HepG2 (cell line): Measurements from ENCODE around the gene ZNF629. TPM values are rescaled to one million over a fixed set of nuclear protein-coding genes. Genes with fewer than 3 reads are reported as not detected.

Experiments used
- CHD4 ChIP-seq: fragments of 200-600 bp; sonication (generic); IDR thresholded peaks from 2 replicates; pipeline ENCODE4 v1.7.0; 2017; ENCODE audit warnings: mild to moderate bottlenecking, low read length, borderline replicate concordance
- HBP1 ChIP-seq: IDR thresholded peaks from 2 replicates; pipeline ENCODE4 v1.6.1; 2016; ENCODE audit warnings: low read depth, control low read depth
- HNF4A ChIP-seq: sonication (generic); formaldehyde crosslinking; IDR thresholded peaks from 2 replicates; pipeline ENCODE4 v1.4.0; 2020; ENCODE audit warnings: missing genetic modification reagents
- NFAT5 ChIP-seq: sonication (generic); formaldehyde crosslinking; IDR thresholded peaks from 2 replicates; pipeline ENCODE4 v1.4.0; 2020; ENCODE audit warnings: missing genetic modification reagents
- NFRKB ChIP-seq: fragments of 450-650 bp; IDR thresholded peaks from 2 replicates; pipeline ENCODE4 v1.6.1; 2017
- RFX3 ChIP-seq: IDR thresholded peaks from 2 replicates; pipeline ENCODE4 v1.6.1; 2016; ENCODE audit warnings: missing biosample characterization, missing genetic modification reagents
- TBX3 ChIP-seq: fragments of 450-650 bp; IDR thresholded peaks from 2 replicates; pipeline ENCODE4 v1.6.1; 2017; ENCODE audit warnings: antibody characterized with exemption, mild to moderate bottlenecking, inconsistent platforms, borderline replicate concordance
- ZKSCAN1 ChIP-seq: fragments of 150-350 bp; IDR thresholded peaks from 2 replicates; pipeline ENCODE4 v1.6.1; 2014; ENCODE audit warnings: low read length
- ZNF224 ChIP-seq: sonication (generic); formaldehyde crosslinking; IDR thresholded peaks from 2 replicates; pipeline ENCODE4 v1.5.0; 2020; ENCODE audit warnings: mild to moderate bottlenecking, missing genetic modification reagents
- ZNF275 ChIP-seq: sonication (generic); formaldehyde crosslinking; IDR thresholded peaks from 2 replicates; pipeline ENCODE4 v1.8.0; 2022; ENCODE audit warnings: missing genetic modification reagents, mild to moderate bottlenecking, inconsistent platforms, borderline replicate concordance
- ZNF430 ChIP-seq: sonication (generic); formaldehyde crosslinking; IDR thresholded peaks from 2 replicates; pipeline ENCODE4 v1.9.0; 2021; ENCODE audit warnings: mild to moderate bottlenecking, missing genetic modification reagents
- ZNF576 ChIP-seq: sonication (generic); formaldehyde crosslinking; IDR thresholded peaks from 2 replicates; pipeline ENCODE4 v1.4.0; 2020; ENCODE audit warnings: mild to moderate bottlenecking, missing genetic modification reagents
- polyA plus RNA-seq, 8 experiments: library from polyadenylated mRNA; depleted of rRNA in 3 of 8; stranded (reverse) in 7 of 8; unstranded in 1 of 8; fragments of >200 nt; fragmentation: Illumina TruSeq in 4 of 8; extraction: Trizol in 4 of 8; gene quantifications; 2 replicates each; pipeline versions ENCODE4 v1.2.1 to v1.2.3, GENCODE V29; 2011 to 2016; ENCODE audit warnings: low read depth in 4 of 8, missing spikeins in 1 of 8, mixed read lengths in 1 of 8; ENCODE audit not compliant: insufficient read depth in 1 of 8
- total RNA-seq, 5 experiments: library from RNA; depleted of rRNA; stranded (reverse); fragments of >200 nt; fragmentation: Illumina TruSeq; extraction: Trizol; gene quantifications; 2 replicates each; pipeline ENCODE4 v1.2.3, GENCODE V29; 2016; ENCODE audit warnings: low read depth in 1 of 5
- TF ChIP-seq, protein P1 (sequence below): sonication (generic); formaldehyde crosslinking; IDR thresholded peaks from 2 replicates; pipeline ENCODE4 v1.5.0; 2020; ENCODE audit warnings: mild to moderate bottlenecking, missing genetic modification reagents
- TF ChIP-seq, protein P2 (sequence below): sonication (generic); formaldehyde crosslinking; conservative IDR thresholded peaks from 2 replicates; pipeline ENCODE4 v1.4.0; 2020; ENCODE audit warnings: mild to moderate bottlenecking, missing genetic modification reagents, moderate library complexity
- TF ChIP-seq, protein P3 (sequence below): IDR thresholded peaks from 2 replicates; pipeline ENCODE4 v1.6.1; 2012; ENCODE audit warnings: inconsistent platforms

The ZNF629 gene
- total and polyA plus RNA-seq, 2 of the 13 experiments (the other 11 are each of a cell fraction or from before 2014, with no cell fraction given), result 6.1 to 16.5 TPM

DNA sequence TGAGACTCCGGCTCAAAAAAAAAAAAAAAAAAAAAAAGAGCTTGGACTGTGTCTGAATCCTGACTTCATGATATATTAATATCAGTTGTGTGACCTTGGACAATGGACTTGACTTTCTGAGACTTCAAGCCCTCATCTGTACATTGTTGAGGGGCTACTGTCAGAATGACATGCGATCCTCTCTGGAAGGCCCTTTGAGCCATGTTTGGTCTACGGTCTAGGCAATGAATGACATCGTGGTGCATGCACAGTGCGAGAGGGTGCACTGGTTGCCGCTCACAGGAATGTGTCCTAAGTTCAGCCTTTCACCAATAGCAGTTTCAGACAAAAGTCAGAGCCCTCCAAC lies 43.0 kb upstream of the ZNF629 start (continued):
- TF ChIP-seq ZNF576 (CRISPR knock-in tag), result no peak
- 0 out of 2 replicates have a peak, but pooled peaks have one; percentile 43 for TF ChIP-seq ZKSCAN1
- TF ChIP-seq ZNF430, result 0 out of 2 replicates have a peak, but pooled peaks have one; percentile 48
- peak; percentile 34; the same call in 1 of the 2 replicates for TF ChIP-seq CHD4
- TF ChIP-seq RFX3, result no peak
- TF ChIP-seq, protein P1, sequence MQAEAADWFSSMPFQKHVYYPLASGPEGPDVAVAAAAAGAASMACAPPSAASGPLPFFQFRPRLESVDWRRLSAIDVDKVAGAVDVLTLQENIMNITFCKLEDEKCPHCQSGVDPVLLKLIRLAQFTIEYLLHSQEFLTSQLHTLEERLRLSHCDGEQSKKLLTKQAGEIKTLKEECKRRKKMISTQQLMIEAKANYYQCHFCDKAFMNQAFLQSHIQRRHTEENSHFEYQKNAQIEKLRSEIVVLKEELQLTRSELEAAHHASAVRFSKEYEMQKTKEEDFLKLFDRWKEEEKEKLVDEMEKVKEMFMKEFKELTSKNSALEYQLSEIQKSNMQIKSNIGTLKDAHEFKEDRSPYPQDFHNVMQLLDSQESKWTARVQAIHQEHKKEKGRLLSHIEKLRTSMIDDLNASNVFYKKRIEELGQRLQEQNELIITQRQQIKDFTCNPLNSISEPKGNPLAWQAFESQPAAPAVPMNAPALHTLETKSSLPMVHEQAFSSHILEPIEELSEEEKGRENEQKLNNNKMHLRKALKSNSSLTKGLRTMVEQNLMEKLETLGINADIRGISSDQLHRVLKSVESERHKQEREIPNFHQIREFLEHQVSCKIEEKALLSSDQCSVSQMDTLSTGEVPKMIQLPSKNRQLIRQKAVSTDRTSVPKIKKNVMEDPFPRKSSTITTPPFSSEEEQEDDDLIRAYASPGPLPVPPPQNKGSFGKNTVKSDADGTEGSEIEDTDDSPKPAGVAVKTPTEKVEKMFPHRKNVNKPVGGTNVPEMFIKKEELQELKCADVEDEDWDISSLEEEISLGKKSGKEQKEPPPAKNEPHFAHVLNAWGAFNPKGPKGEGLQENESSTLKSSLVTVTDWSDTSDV, result 0 out of 2 replicates have a peak, but pooled peaks have one; percentile 54
- TF ChIP-seq, protein P2, sequence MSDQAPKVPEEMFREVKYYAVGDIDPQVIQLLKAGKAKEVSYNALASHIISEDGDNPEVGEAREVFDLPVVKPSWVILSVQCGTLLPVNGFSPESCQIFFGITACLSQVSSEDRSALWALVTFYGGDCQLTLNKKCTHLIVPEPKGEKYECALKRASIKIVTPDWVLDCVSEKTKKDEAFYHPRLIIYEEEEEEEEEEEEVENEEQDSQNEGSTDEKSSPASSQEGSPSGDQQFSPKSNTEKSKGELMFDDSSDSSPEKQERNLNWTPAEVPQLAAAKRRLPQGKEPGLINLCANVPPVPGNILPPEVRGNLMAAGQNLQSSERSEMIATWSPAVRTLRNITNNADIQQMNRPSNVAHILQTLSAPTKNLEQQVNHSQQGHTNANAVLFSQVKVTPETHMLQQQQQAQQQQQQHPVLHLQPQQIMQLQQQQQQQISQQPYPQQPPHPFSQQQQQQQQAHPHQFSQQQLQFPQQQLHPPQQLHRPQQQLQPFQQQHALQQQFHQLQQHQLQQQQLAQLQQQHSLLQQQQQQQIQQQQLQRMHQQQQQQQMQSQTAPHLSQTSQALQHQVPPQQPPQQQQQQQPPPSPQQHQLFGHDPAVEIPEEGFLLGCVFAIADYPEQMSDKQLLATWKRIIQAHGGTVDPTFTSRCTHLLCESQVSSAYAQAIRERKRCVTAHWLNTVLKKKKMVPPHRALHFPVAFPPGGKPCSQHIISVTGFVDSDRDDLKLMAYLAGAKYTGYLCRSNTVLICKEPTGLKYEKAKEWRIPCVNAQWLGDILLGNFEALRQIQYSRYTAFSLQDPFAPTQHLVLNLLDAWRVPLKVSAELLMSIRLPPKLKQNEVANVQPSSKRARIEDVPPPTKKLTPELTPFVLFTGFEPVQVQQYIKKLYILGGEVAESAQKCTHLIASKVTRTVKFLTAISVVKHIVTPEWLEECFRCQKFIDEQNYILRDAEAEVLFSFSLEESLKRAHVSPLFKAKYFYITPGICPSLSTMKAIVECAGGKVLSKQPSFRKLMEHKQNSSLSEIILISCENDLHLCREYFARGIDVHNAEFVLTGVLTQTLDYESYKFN (CRISPR knock-in tag), result peak; percentile 72
- peak; percentile 75 for TF ChIP-seq HNF4A (CRISPR knock-in tag)
- no peak for TF ChIP-seq ZNF224 (CRISPR knock-in tag)
- TF ChIP-seq NFAT5, result no peak
- peak; percentile 84 for TF ChIP-seq HBP1
- TF ChIP-seq, protein P3, sequence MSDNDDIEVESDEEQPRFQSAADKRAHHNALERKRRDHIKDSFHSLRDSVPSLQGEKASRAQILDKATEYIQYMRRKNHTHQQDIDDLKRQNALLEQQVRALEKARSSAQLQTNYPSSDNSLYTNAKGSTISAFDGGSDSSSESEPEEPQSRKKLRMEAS, result peak; percentile 96
- TF ChIP-seq NFRKB, result no peak
- TF ChIP-seq ZNF275, result no peak
- no peak for TF ChIP-seq TBX3
